SU-DHL-6 (cell line): ENCODE measurements around the gene PVALEF.
"Not testable (repeated sequence)": the region's sequence is repeated elsewhere in the genome, so short reads cannot be mapped to it uniquely, and the experiment has no call there.

Experiments used
- H2AFZ ChIP-seq: fragments of 200-600 bp; sonication (generic); 2 replicates; pipeline ENCODE4 v1.6.1; 2014; ENCODE audit warnings: low read depth, mild to moderate bottlenecking, moderate library complexity, mixed read lengths, antibody characterized with exemption, low read length; ENCODE audit not compliant: severe bottlenecking
- H3F3A ChIP-seq: fragments of 200-600 bp; shearing (Covaris generic); 2 replicates; pipeline ENCODE4 v1.6.0; 2016; ENCODE audit warnings: antibody characterized with exemption, mild to moderate bottlenecking; ENCODE audit not compliant: insufficient read depth
- H3K27ac ChIP-seq: fragments of 200-600 bp; sonication (generic); 2 replicates; pipeline ENCODE4 v1.5.1; 2016; ENCODE audit warnings: low read depth, mild to moderate bottlenecking, low read length, moderate library complexity, mixed read lengths
- H3K27me3 ChIP-seq: fragments of 200-600 bp; sonication (generic), shearing (Covaris generic); 2 replicates; pipeline ENCODE4 v1.6.0; 2014; ENCODE audit warnings: mild to moderate bottlenecking, low read length
- H3K36me3 ChIP-seq: fragments of 200-600 bp; sonication (generic); 2 replicates; pipeline ENCODE4 v1.6.1; 2014; ENCODE audit warnings: mild to moderate bottlenecking, low read length, mixed read lengths
- H3K4me2 ChIP-seq: fragments of 300-600, 200-600 bp; shearing (Covaris generic), sonication (generic); 2 replicates; pipeline ENCODE4 v1.6.0; 2014; ENCODE audit warnings: low read length, low read depth, mild to moderate bottlenecking; ENCODE audit not compliant: poor library complexity, severe bottlenecking
- H3K4me3 ChIP-seq: fragments of 200-600 bp; sonication (generic); 2 replicates; pipeline ENCODE4 v1.5.1; 2014; ENCODE audit warnings: antibody characterized with exemption, low read length, mild to moderate bottlenecking, mixed read lengths; ENCODE audit not compliant: insufficient read depth, poor library complexity, severe bottlenecking
- H3K79me2 ChIP-seq: fragments of 200-600 bp; sonication (generic); 2 replicates; pipeline ENCODE4 v1.6.1; 2014; ENCODE audit warnings: mild to moderate bottlenecking, low read length, moderate library complexity; ENCODE audit not compliant: insufficient read depth
- H3K9ac ChIP-seq: fragments of 200-600 bp; sonication (generic); 2 replicates; pipeline ENCODE4 v1.7.0; 2014; ENCODE audit warnings: mild to moderate bottlenecking, low read length
- H3K9me2 ChIP-seq: fragments of 200-600 bp; sonication (generic); replicated peaks from 2 replicates; pipeline ENCODE4 v1.6.1; 2014; ENCODE audit warnings: low read length; ENCODE audit not compliant: insufficient read depth
- H3K9me3 ChIP-seq: fragments of 200-600 bp; sonication (generic); 2 replicates; pipeline ENCODE4 v1.6.1; 2014; ENCODE audit warnings: low read length, mixed read lengths; ENCODE audit not compliant: insufficient read depth
- H4K20me1 ChIP-seq: fragments of 200-600 bp; sonication (generic); 2 replicates; pipeline ENCODE4 v1.6.1; 2014; ENCODE audit warnings: low read depth, mild to moderate bottlenecking, antibody characterized with exemption, low read length, moderate library complexity, mixed read lengths
- EZH2phosphoT487 ChIP-seq: fragments of 200-600 bp; sonication (generic), shearing (Covaris generic); conservative IDR thresholded peaks from 2 replicates; pipeline ENCODE4 v1.6.1; 2018; ENCODE audit warnings: mild to moderate bottlenecking, antibody characterized with exemption, low read length, moderate library complexity, mixed read lengths
- TF ChIP-seq, protein P1 (sequence below): fragments of 200-600 bp; sonication (generic); IDR thresholded peaks from one replicate; pipeline ENCODE4 v1.5.1; 2017; ENCODE audit warnings: antibody characterized with exemption, mild to moderate bottlenecking, low read length, moderate library complexity; ENCODE audit not compliant: insufficient read depth, poor library complexity, severe bottlenecking

PVALEF gene

DNA sequence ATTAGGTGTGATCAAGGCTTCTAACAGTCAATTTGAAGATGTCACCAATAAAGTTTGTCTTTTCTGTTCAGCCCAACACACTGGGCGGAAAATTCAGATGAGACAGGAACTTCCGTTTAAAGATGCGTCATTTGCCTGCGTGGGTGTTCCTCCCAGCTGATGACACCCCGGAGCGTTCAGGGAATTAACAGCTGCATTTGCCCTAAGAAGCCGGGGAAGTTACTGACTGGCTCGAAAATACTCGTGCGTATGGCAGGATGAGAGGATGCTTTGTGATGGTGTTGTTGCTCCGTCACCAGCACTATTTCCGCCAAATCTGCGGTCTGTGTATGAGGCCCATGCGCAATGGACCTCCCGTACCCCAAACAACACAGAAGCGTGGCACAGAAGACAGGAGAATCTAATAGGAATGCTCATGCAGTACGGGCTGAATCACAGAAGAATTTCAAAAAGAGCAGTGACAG is 11.9 kb upstream of the PVALEF start:
- Histone ChIP-seq H3K9ac (no peak overlapping the region), H3F3A (no peaks in the 10 kb centered on the region), H4K20me1 (no peaks in the 10 kb centered on the region), H3K79me2 (no peaks in the 10 kb centered on the region), H2AFZ (no peak overlapping the region), H3K36me3 (no peaks in the 10 kb centered on the region), H3K4me2 (no peak overlapping the region), H3K9me3 (no peaks in the 10 kb centered on the region), H3K27me3 (no peaks in the 10 kb centered on the region), H3K4me3 (no peak overlapping the region), H3K27ac (no peak overlapping the region), H3K9me2 (no peaks in the 10 kb centered on the region)
- TF ChIP-seq EZH2phosphoT487, result no peak
- TF ChIP-seq, protein P1, sequence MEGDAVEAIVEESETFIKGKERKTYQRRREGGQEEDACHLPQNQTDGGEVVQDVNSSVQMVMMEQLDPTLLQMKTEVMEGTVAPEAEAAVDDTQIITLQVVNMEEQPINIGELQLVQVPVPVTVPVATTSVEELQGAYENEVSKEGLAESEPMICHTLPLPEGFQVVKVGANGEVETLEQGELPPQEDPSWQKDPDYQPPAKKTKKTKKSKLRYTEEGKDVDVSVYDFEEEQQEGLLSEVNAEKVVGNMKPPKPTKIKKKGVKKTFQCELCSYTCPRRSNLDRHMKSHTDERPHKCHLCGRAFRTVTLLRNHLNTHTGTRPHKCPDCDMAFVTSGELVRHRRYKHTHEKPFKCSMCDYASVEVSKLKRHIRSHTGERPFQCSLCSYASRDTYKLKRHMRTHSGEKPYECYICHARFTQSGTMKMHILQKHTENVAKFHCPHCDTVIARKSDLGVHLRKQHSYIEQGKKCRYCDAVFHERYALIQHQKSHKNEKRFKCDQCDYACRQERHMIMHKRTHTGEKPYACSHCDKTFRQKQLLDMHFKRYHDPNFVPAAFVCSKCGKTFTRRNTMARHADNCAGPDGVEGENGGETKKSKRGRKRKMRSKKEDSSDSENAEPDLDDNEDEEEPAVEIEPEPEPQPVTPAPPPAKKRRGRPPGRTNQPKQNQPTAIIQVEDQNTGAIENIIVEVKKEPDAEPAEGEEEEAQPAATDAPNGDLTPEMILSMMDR, result no peak

DNA sequence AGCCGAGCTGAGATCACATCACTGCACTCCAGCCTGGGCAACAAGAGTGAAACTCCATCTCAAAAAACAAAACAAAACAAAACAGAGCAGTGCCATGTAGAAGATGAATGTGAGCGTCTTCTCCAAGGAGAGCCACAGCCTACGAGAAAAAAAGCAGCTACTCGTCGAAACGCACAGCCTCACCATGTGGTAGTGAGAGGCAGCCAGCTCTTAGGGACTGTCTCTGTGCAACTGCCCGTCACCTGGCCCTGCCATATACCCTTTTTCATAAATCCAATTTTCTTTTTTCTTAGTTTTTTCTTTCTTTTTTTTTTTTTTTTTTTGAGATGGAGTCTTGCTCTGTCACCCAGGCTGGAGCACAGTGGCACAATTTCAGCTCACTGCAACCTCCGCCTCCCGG is 11.3 kb upstream of the PVALEF start:
- H4K20me1 ChIP-seq, H3K27ac ChIP-seq, H3K9ac ChIP-seq, H3K4me3 ChIP-seq, H2AFZ ChIP-seq, H3K79me2 ChIP-seq, H3K36me3 ChIP-seq, H3K9me3 ChIP-seq, H3F3A ChIP-seq, H3K4me2 ChIP-seq, H3K27me3 ChIP-seq, H3K9me2 ChIP-seq: not testable (repeated sequence)

DNA sequence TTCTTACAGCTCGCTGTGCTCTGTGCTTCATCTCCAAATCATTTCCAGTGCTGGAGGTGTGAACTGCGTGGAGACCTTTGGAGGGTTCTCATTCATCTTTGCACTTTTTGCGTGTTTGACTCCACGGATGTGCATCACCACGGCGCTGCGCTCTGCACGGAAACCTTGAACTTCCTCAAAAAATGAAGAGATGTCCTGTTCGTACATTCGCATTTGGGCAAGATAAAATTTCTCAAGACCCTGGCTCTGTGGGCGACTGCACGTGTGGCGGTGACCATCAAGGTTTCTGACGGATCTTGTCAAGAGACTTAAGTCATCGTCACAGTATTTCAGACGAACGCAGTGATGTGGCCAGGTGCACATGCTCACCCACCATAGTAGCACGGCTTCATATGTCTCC is 10.3 kb upstream of the PVALEF start:
- Histone ChIP-seq H3K4me2 (no peak overlapping the region), H3K4me3 (no peak overlapping the region), H4K20me1 (no peaks in the 10 kb centered on the region), H3F3A (no peaks in the 10 kb centered on the region), H3K9me2 (no peaks in the 10 kb centered on the region), H3K36me3 (no peaks in the 10 kb centered on the region), H3K27ac (no peak overlapping the region), H3K79me2 (no peaks in the 10 kb centered on the region), H3K27me3 (no peaks in the 10 kb centered on the region), H2AFZ (no peak overlapping the region), H3K9me3 (no peaks in the 10 kb centered on the region), H3K9ac (no peak overlapping the region)
- TF ChIP-seq, protein P1, result no peak
- TF ChIP-seq EZH2phosphoT487, result no peak

DNA sequence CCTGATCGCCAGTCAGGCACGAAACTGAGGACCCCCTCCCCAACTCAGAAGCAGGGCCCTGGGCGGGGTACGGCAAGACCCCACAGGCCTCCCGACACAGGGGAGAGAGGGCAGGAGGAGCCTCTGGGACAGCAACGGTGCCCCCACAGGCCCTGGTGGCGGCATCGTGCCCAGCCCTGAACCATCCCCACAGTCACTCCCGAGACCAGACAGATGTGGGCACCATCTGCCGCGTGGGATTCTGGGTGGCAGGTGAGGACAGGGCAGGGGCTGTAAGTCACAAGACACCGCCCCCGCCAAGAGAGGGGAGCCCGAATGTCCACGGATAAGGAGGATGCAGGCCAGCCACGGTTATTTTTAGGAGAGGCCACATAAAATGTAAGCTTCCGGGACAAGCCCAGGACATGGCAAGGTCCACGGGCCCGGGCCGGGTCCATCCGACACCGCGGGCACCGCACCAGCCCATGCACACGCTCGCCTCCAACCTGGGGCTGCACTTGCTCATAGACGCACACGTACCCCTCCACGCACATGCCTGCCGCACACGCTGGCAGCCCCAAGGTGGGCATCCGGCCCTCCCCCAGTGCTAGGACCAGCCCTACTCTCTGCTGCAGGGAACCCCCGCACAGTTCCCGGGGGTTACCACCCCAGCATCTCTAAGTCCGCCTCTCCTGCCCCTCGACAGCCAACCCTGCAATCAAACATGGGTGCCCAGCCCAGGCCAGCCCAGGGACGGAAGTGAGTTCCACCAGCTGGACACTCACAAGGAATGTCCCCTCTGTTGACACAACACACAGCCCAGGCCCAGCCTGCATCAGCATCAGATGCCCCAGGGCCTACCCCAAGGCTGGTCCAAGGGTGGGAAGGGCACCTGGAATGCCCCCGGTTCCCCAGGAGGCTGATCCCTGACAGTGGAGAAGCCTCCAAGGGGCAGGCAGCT is 8.2 kb upstream of the PVALEF start:
- no peak for TF ChIP-seq EZH2phosphoT487
- TF ChIP-seq, protein P1, result no peak
- H3K9ac ChIP-seq, result no peak overlapping the region
- no peak overlapping the region for H3K27ac ChIP-seq
- no peak overlapping the region for H3K4me2 ChIP-seq
- H3K79me2 ChIP-seq, result no peaks in the 10 kb centered on the region
- H3F3A ChIP-seq, result no peaks in the 10 kb centered on the region
- no peak overlapping the region for H3K4me3 ChIP-seq
- H4K20me1 ChIP-seq, result no peaks in the 10 kb centered on the region
- H3K9me3 ChIP-seq, result no peaks in the 10 kb centered on the region
- H3K36me3 ChIP-seq, result no peaks in the 10 kb centered on the region
- no peaks in the 10 kb centered on the region for H3K9me2 ChIP-seq
- no peaks in the 10 kb centered on the region for H3K27me3 ChIP-seq
- no peak overlapping the region for H2AFZ ChIP-seq
